RWPE1 (cell line): Measurements from ENCODE around the gene ARRDC3.
A peak's percentile ranks its signal among the peaks of the same experiment; 100 is the strongest.
"Not testable (repeated sequence)": the region's sequence is repeated elsewhere in the genome, so short reads cannot be mapped to it uniquely, and the experiment has no call there.

ENCODE experiments used
- CTCF ChIA-PET: fragments of 350-600 bp; sonication (Branson Sonifier 250); formaldehyde crosslinking; extraction: SDS; loops from one replicate; lab custom pipeline; 2021; lab: Yijun Ruan, JAX
- POLR2A ChIA-PET: fragments of 400-600 bp; formaldehyde crosslinking; extraction: SDS; loops from one replicate; lab custom pipeline; 2020; ENCODE audit warnings: antibody characterized with exemption; ENCODE audit not compliant: low non-redundant PET; lab: Yijun Ruan, JAX
- DNase-seq: peaks from one replicate; pipeline ENCODE4 v3.0.0; 2012; ENCODE audit warnings: low spot score
- H3K27ac ChIP-seq: fragments of 450-650 bp; 2 replicates; pipeline ENCODE4 v1.5.1; 2017
- TF ChIP-seq, protein P1 (sequence below): fragments of 450-650 bp; conservative IDR thresholded peaks from 2 replicates; pipeline ENCODE4 v1.5.1; 2017; ENCODE audit warnings: low read depth, mild to moderate bottlenecking

The ARRDC3 gene

DNA sequence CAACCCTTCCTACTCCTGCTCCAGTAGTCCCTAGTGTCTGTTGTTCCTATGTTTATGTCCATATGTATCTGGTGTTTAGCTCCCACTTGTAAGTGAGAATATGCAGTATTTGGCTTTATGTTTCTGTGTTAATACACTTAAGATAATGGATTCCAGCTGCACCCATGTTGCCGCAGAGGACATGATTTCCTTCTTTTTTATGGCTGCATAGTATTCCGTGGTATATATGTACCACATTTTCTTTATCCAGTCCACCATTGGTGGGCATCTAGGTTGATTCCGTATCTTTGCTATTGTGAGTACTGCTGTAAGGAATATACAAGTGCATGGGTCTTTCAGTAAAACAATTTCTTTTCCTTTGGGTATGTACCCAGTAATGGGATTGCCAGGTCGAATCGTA is 5.2 kb upstream of the ARRDC3 start:
- no peak overlapping the region for H3K27ac ChIP-seq
- POLR2A ChIA-PET, result no interaction called here
- no peak for DNase-seq
- TF ChIP-seq, protein P1, sequence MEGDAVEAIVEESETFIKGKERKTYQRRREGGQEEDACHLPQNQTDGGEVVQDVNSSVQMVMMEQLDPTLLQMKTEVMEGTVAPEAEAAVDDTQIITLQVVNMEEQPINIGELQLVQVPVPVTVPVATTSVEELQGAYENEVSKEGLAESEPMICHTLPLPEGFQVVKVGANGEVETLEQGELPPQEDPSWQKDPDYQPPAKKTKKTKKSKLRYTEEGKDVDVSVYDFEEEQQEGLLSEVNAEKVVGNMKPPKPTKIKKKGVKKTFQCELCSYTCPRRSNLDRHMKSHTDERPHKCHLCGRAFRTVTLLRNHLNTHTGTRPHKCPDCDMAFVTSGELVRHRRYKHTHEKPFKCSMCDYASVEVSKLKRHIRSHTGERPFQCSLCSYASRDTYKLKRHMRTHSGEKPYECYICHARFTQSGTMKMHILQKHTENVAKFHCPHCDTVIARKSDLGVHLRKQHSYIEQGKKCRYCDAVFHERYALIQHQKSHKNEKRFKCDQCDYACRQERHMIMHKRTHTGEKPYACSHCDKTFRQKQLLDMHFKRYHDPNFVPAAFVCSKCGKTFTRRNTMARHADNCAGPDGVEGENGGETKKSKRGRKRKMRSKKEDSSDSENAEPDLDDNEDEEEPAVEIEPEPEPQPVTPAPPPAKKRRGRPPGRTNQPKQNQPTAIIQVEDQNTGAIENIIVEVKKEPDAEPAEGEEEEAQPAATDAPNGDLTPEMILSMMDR, result no peak
- CTCF ChIA-PET, result interaction anchor here (0.6 kb wide), 1 partner anchor 605 kb away, joined by 4 read pairs; no protein-coding TSS in a partner anchor

DNA sequence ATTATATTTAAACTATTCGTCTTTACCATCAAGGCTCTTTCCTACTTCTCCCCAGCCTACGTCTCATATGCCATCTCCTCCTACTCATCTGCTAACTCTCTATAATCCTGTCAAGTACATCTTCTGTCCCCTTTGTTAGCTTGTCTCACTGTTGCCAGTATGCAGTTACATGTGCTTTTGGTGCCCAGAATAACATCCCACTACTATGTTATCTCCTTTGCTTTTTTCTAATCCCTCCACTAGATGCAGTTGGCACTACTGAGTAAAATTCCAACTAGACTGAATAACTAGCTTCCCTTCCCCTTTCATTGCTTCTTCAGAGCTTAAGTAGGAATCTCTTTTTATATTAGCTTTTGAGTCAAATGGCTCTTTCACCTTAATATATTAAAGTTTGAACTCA is 3.0 kb upstream of the ARRDC3 start:
- no peak for DNase-seq
- CTCF ChIA-PET, result interaction anchor here (0.8 to 2.7 kb wide), 9 partner anchors 33 to 583 kb away, joined by 3 to 39 read pairs (median 8); no protein-coding TSS in a partner anchor
- TF ChIP-seq, protein P1, result no peak
- POLR2A ChIA-PET, result no interaction called here
- no peak overlapping the region for H3K27ac ChIP-seq

DNA sequence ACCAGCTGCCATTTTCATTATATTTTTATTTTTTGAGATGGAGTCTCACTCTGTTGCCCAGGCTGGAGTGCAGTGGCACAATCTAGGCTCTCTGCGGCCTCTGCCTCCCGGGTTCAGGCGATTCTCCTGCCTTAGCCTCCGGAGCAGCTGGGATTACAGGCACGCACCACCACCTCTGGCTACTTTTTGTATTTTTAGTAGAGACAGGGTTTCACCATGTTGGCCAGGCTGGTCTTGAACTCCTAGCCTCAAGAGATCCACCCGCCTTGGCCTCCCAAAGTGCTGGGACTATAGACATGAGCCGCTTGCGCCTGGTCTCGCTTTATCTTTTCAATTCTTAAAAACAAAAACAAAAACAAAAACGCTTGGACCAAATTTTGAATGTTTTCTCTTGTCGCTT is 2.5 kb upstream of the ARRDC3 start:
- H3K27ac ChIP-seq, DNase-seq, POLR2A ChIA-PET: not testable (repeated sequence)
- CTCF ChIA-PET, result interaction anchor here (0.6 to 2.7 kb wide), 24 partner anchors 14 to 582 kb away, joined by 3 to 39 read pairs (median 4); no protein-coding TSS in a partner anchor

DNA sequence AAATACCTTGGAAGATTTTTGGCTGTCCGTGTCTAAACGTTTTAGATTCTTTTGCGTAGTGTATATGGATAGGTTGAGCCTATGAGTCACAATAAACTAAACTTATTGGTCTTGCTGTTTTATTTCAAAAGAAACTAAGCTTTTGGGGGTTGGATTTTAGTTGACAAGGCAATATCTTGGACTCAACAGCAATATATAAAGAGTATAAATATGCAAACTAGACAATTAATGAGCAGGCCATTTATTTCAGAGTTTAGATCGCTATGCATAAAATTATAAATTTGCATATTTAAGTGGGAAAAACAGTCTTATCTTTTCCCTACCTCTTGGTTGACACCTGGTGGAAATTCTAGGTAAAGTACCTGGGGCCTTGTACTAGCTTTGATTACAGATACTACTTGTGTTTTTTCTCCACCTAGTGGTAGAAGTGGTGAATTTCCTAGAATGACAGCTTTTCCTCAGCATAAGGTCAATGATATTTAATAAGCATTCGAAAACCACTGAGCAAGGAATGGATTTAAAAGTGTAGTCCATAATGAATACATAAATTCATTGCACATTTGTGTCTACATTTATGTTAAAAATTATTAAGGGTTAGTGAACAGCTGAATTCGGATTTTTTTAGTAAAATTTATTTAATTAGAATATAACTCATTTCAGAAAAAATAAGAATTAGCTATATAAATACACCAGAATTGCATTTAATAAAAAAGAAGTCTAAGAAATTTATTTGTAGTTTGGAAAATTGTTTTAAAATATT is 1.7 kb upstream of the ARRDC3 start:
- POLR2A ChIA-PET, result no interaction called here
- CTCF ChIA-PET, result interaction anchor here (0.6 to 2.7 kb wide), 36 partner anchors 14 to 1628 kb away, joined by 3 to 39 read pairs (median 4); no protein-coding TSS in a partner anchor
- no peak overlapping the region for H3K27ac ChIP-seq
- TF ChIP-seq, protein P1, result peak; percentile 99
- peak; percentile 93 for DNase-seq

DNA sequence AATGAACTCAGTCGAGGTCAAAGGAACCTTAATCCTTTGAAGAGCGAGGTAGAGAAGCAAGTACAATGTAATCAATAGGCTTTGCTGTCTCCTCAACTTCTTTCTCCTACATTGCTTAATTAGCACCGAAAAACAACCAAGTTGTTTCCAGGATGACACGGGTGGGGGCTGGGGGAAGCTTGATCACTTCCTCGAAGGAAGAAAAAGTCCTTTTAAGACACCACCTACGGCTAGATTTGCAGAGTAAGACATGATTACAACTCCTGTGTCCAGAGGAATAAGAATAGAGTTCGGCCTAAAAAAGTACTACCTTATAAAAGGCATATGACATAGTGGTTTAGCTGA is 811 bp upstream of the ARRDC3 start:
- peak overlapping the region; percentile 98 for H3K27ac ChIP-seq
- DNase-seq, result peak; percentile 26
- TF ChIP-seq, protein P1, result no peak
- CTCF ChIA-PET, result interaction anchor here (0.7 to 2.7 kb wide), 6 partner anchors 15 to 518 kb away, joined by 3 to 25 read pairs (median 12); no protein-coding TSS in a partner anchor
- POLR2A ChIA-PET, result interaction anchor here (0.6 to 1.0 kb wide), 4 partner anchors 9 to 253 kb away, joined by 3 to 7 read pairs (median 4); no protein-coding TSS in a partner anchor

DNA sequence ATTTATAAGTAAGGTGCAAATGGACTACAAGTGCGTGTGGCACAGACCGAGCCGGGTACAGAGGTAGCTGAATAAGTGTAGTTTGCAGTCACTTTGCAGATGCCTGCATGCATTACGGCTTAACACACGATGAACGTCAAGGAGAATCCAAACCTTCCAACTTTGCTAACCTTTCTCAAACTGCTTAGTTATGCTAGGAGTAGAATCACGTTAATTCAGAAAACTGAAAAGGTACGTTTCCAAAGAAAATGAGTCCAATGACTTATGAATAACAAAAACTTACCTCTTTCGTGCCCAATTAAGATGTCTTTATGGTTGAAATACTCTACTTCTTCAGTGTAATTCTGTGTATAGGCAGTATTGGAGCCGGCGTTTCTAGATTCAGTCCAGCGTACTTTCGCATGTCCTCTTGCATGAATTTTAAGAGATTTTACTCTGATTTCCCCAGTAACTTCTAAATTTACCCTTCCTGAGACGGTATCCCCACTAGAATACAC is 539 bp downstream of the ARRDC3 start:
- CTCF ChIA-PET, result interaction anchor here (0.7 to 0.8 kb wide), 2 partner anchors 517 to 1992 kb away, joined by 4 read pairs; no protein-coding TSS in a partner anchor
- POLR2A ChIA-PET, result interaction anchor here (0.6 to 1.0 kb wide), 4 partner anchors 23 to 450 kb away, joined by 3 to 4 read pairs (median 3); no protein-coding TSS in a partner anchor
- no peak for DNase-seq
- TF ChIP-seq, protein P1, result no peak
- H3K27ac ChIP-seq, result no peak overlapping the region
